HCT116 (cell line): ENCODE data around the gene IFITM2. TPM values are rescaled to one million over a fixed set of nuclear protein-coding genes. Genes with fewer than 3 reads are reported as not detected.

Experiments used
- ATAC-seq: fragments of 200-7000 bp; cut with Tn5 transposase; 2 replicates; pipeline ENCODE4 v1.9.1; 2020; ENCODE audit warnings: mild to moderate bottlenecking, moderate library complexity
- BruUV-seq: library from RNA; stranded (reverse); fragments of 400-500 nt; replicated peaks from 2 replicates; lab custom pipeline; 2021; lab: Mats Ljungman, UMichigan
- CTCF ChIA-PET: fragments of 300-600 bp; sonication (Branson Sonifier 250); formaldehyde crosslinking; loops from one replicate; lab custom pipeline; 2021; ENCODE audit warnings: antibody characterized with exemption; lab: Charles Lee
- POLR2A ChIA-PET: fragments of 300-600, 350-600 bp; sonication (Branson Sonifier 250); formaldehyde crosslinking; loops from one replicate; lab custom pipeline; 2021; ENCODE audit warnings: antibody characterized with exemption; lab: Charles Lee
- RAD21 ChIA-PET, 2 experiments: fragments of 300-600 bp; sonication (Branson Sonifier 250); formaldehyde crosslinking; loops; one replicate each; lab custom pipeline; 2023; ENCODE audit warnings: low total read pairs in 2 of 2; ENCODE audit not compliant: uncharacterized antibody in 2 of 2, unreplicated experiment in 2 of 2, low non-redundant PET in 1 of 2; lab: Charles Lee
- DNase-seq: peaks from one replicate; pipeline ENCODE4 v3.0.0-alpha.2; 2010; ENCODE audit warnings: low read depth, low spot score
- H2AFZ ChIP-seq: fragments of 200-600 bp; shearing (Covaris generic), sonication (generic); 2 replicates; pipeline ENCODE4 v1.6.1; 2017; ENCODE audit warnings: low read depth, mixed run types, mixed read lengths, antibody characterized with exemption, low read length; ENCODE audit not compliant: poor library complexity, severe bottlenecking
- H3K27ac ChIP-seq: 2 replicates; pipeline ENCODE4 v1.5.1; 2012; ENCODE audit warnings: low read depth, low read length
- H3K27me3 ChIP-seq: fragments of 200-600 bp; sonication (generic); 2 replicates; pipeline ENCODE4 v1.6.1; 2016; ENCODE audit warnings: mixed run types, low read length, mixed read lengths; ENCODE audit not compliant: insufficient read depth
- H3K36me3 ChIP-seq, 2 experiments: fragments of 200-500 bp in 1 of 2; fragments of 200-600 bp in 1 of 2; sonication (Bioruptor generic) in 1 of 2; sonication (generic) in 1 of 2; 2 replicates each; pipeline versions ENCODE4 v1.5.1 to v1.6.1; 2014 to 2016; ENCODE audit warnings: low read length in 2 of 2, inconsistent platforms in 1 of 2, mixed read lengths in 1 of 2, mixed run types in 1 of 2; ENCODE audit not compliant: insufficient read depth in 2 of 2, control insufficient read depth in 1 of 2
- H3K4me1 ChIP-seq, 2 experiments: fragments of 200-600 bp in 1 of 2; sonication (generic) in 1 of 2; 2 replicates each; pipeline versions ENCODE4 v1.5.1 to v1.6.1; 2012 to 2017; ENCODE audit warnings: low read length in 2 of 2, inconsistent platforms in 1 of 2, mild to moderate bottlenecking in 1 of 2, mixed read lengths in 1 of 2, mixed run types in 1 of 2, moderate library complexity in 1 of 2; ENCODE audit not compliant: insufficient read depth in 2 of 2, control insufficient read depth in 1 of 2
- H3K4me2 ChIP-seq: fragments of 200-600 bp; sonication (generic); 2 replicates; pipeline ENCODE4 v1.6.1; 2017; ENCODE audit warnings: mixed run types, low read length, mixed read lengths
- H3K4me3 ChIP-seq, 2 experiments: fragments of 200-600 bp in 1 of 2; sonication (generic) in 1 of 2; replicated peaks in 1 of 2; 2 replicates each; pipeline ENCODE4 v1.5.1; 2011 to 2016; ENCODE audit warnings: low read length in 2 of 2, control low read depth in 1 of 2, low read depth in 1 of 2, mild to moderate bottlenecking in 1 of 2, mixed read lengths in 1 of 2, mixed run types in 1 of 2
- H3K79me2 ChIP-seq: fragments of 200-600 bp; sonication (generic); 2 replicates; pipeline ENCODE4 v1.6.1; 2017; ENCODE audit warnings: mild to moderate bottlenecking, mixed run types, low read length, moderate library complexity, mixed read lengths; ENCODE audit not compliant: insufficient read depth
- H3K9ac ChIP-seq: fragments of 200-600 bp; sonication (generic); 2 replicates; pipeline ENCODE4 v1.6.1; 2016; ENCODE audit warnings: low read length, mixed read lengths
- H3K9me2 ChIP-seq: fragments of 200-600 bp; sonication (generic), shearing (Covaris generic); 2 replicates; pipeline ENCODE4 v1.6.1; 2017; ENCODE audit warnings: mixed run types, mild to moderate bottlenecking, moderate library complexity; ENCODE audit not compliant: insufficient read depth
- H3K9me3 ChIP-seq, 2 experiments: fragments of 200-500 bp in 1 of 2; fragments of 200-600 bp in 1 of 2; sonication (Bioruptor generic) in 1 of 2; sonication (generic) in 1 of 2; 2 replicates each; pipeline ENCODE4 v1.6.1; 2014 to 2017; ENCODE audit warnings: low read length in 2 of 2, mixed read lengths in 2 of 2, inconsistent platforms in 1 of 2, low read depth in 1 of 2, mild to moderate bottlenecking in 1 of 2, mixed run types in 1 of 2, moderate library complexity in 1 of 2; ENCODE audit not compliant: control insufficient read depth in 1 of 2, insufficient read depth in 1 of 2
- H4K20me1 ChIP-seq: fragments of 200-600 bp; sonication (generic), shearing (Covaris generic); 2 replicates; pipeline ENCODE4 v1.6.1; 2017; ENCODE audit warnings: mixed run types, mild to moderate bottlenecking, moderate library complexity; ENCODE audit not compliant: insufficient read depth
- CBX3 ChIP-seq: IDR thresholded peaks from 2 replicates; pipeline ENCODE4 v1.6.1; 2012; ENCODE audit warnings: low read depth
- CEBPB ChIP-seq: IDR thresholded peaks from 2 replicates; pipeline ENCODE4 v1.6.1; 2012; ENCODE audit warnings: low read depth
- CTCF ChIP-seq, 3 experiments: fragments of 200-600 bp in 1 of 3; sonication (generic) in 1 of 3; IDR thresholded peaks in 2 of 3; conservative IDR thresholded peaks in 1 of 3; 2 replicates each; pipeline ENCODE4 v1.5.1; 2012 to 2017; ENCODE audit warnings: low read depth in 2 of 3, low read length in 2 of 3, antibody characterized with exemption in 1 of 3, borderline replicate concordance in 1 of 3, control low read depth in 1 of 3, mild to moderate bottlenecking in 1 of 3, mixed read lengths in 1 of 3, mixed run types in 1 of 3, moderate library complexity in 1 of 3; ENCODE audit not compliant: insufficient read depth in 1 of 3
- EGR1 ChIP-seq: IDR thresholded peaks from 2 replicates; pipeline ENCODE4 v1.6.1; 2012; ENCODE audit warnings: low read depth
- ELF1 ChIP-seq: IDR thresholded peaks from 2 replicates; pipeline ENCODE4 v1.6.1; 2012; ENCODE audit warnings: low read depth, borderline replicate concordance
- EZH2 ChIP-seq: fragments of 200-600 bp; sonication (generic); IDR thresholded peaks from 2 replicates; pipeline ENCODE4 v1.6.1; 2017; ENCODE audit warnings: antibody characterized with exemption, mixed run types
- EZH2phosphoT487 ChIP-seq: fragments of 200-600 bp; IDR thresholded peaks from 2 replicates; pipeline ENCODE4 v1.6.1; 2018; ENCODE audit warnings: antibody characterized with exemption, borderline replicate concordance
- FOSL1 ChIP-seq: IDR thresholded peaks from 2 replicates; pipeline ENCODE4 v1.6.1; 2012; ENCODE audit warnings: low read depth
- JUND ChIP-seq: IDR thresholded peaks from 2 replicates; pipeline ENCODE4 v1.6.1; 2012
- MAX ChIP-seq: IDR thresholded peaks from 2 replicates; pipeline ENCODE4 v1.6.1; 2012
- POLR2A ChIP-seq: IDR thresholded peaks from 2 replicates; pipeline ENCODE4 v1.7.0; 2011; ENCODE audit warnings: borderline replicate concordance; ENCODE audit not compliant: insufficient read depth, insufficient read length; ENCODE audit errors: extremely low read depth
- RAD21 ChIP-seq: IDR thresholded peaks from 2 replicates; pipeline ENCODE4 v1.6.1; 2012; ENCODE audit warnings: low read depth, mild to moderate bottlenecking
- SIN3A ChIP-seq: IDR thresholded peaks from 2 replicates; pipeline ENCODE4 v1.6.1; 2012; ENCODE audit warnings: low read depth
- SP1 ChIP-seq: IDR thresholded peaks from 2 replicates; pipeline ENCODE4 v1.6.1; 2012; ENCODE audit warnings: low read depth
- SRF ChIP-seq: IDR thresholded peaks from 2 replicates; pipeline ENCODE4 v1.6.1; 2012; ENCODE audit warnings: low read depth
- TCF7L2 ChIP-seq: IDR thresholded peaks from 2 replicates; pipeline ENCODE4 v1.7.0; 2011; ENCODE audit warnings: borderline replicate concordance, inconsistent platforms; ENCODE audit not compliant: insufficient read depth, insufficient read length; ENCODE audit errors: extremely low read depth
- YY1 ChIP-seq: IDR thresholded peaks from 2 replicates; pipeline ENCODE4 v1.6.1; 2011; ENCODE audit warnings: low read length, low read depth, moderate library complexity, mild to moderate bottlenecking; ENCODE audit not compliant: insufficient replicate concordance; ENCODE audit errors: extremely low read depth
- ZFX ChIP-seq: fragments of 450-650 bp; IDR thresholded peaks from 2 replicates; pipeline ENCODE4 v1.6.1; 2017
- ZNF274 ChIP-seq: fragments of 200-500 bp; sonication (Bioruptor generic); IDR thresholded peaks from 2 replicates; pipeline ENCODE4 v1.6.1; 2014; ENCODE audit warnings: mild to moderate bottlenecking, low read depth, low read length, inconsistent platforms
- intact Hi-C: fragments of 100-400 bp; cut with micrococcal nuclease; formaldehyde crosslinking; loops from 2 replicates; pipeline ENCODE4 v1.10.0; 2022
- total RNA-seq: library from RNA; stranded (reverse); gene quantifications from one replicate; pipeline ENCODE4 v1.2.1, GENCODE V29; 2021; ENCODE audit not compliant: unreplicated experiment
- TF ChIP-seq, protein P1 (sequence below): IDR thresholded peaks from 2 replicates; pipeline ENCODE4 v1.6.1; 2012

Gene IFITM2
- total RNA-seq, 1 experiment from 2014 or later: 106 TPM

DNA sequence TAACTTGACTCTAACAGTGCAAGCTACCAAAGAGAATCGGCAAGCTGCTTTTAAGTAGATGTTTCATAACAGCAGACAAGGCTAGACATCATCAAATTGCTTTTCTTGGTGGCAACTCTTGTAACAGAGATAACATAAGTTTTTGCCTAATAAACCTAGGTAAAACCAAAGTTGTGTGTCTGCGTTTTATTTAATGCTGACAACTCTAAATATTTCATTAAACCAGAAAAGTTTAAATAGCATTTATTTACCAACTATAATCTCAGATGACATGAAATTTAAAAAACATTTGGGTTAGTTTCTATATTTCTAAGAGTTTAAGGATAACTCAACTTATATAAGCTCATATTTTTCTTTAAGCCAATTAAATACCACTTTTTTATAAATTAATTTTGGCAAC, 32.3 kb downstream of the IFITM2 start:
- no peak overlapping the region for H2AFZ ChIP-seq
- no peak for TF ChIP-seq POLR2A
- TF ChIP-seq CEBPB: no peak
- TF ChIP-seq JUND: no peak
- no peak for TF ChIP-seq EZH2phosphoT487
- TF ChIP-seq CTCF (IDR thresholded peaks at IDR 0.05 in 2 of 3, conservative IDR thresholded peaks at IDR 0.05 in 1 of 3; ENCODE audit: borderline replicate concordance in 1 of 3, insufficient read depth in 1 of 3, low read depth in 2 of 3, low read length in 2 of 3): no peak
- TF ChIP-seq SP1: no peak
- TF ChIP-seq ZNF274: no peak
- no peak for TF ChIP-seq YY1
- TF ChIP-seq FOSL1: no peak
- no peak for TF ChIP-seq EZH2
- TF ChIP-seq RAD21: no peak
- no peak for TF ChIP-seq ZFX
- TF ChIP-seq EGR1: no peak
- TF ChIP-seq MAX: no peak
- TF ChIP-seq TCF7L2: no peak
- no peak for TF ChIP-seq SRF
- no peak for TF ChIP-seq ELF1
- TF ChIP-seq, protein P1, sequence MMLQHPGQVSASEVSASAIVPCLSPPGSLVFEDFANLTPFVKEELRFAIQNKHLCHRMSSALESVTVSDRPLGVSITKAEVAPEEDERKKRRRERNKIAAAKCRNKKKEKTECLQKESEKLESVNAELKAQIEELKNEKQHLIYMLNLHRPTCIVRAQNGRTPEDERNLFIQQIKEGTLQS: no peak
- no peak for TF ChIP-seq CBX3
- no peak for TF ChIP-seq SIN3A
- ATAC-seq: no peak
- no peaks in the 10 kb centered on the region for H3K9me2 ChIP-seq
- intact Hi-C loops: no loop called here
- H3K9ac ChIP-seq: no peak overlapping the region
- no peaks in the 10 kb centered on the region for H3K4me1 ChIP-seq
- CTCF ChIA-PET: no interaction called here
- POLR2A ChIA-PET: interaction anchor here (1.4 kb wide), 1 partner anchor 15 kb away, joined by 4 read pairs; no protein-coding TSS in a partner anchor
- RAD21 ChIA-PET: no interaction called here
- DNase-seq: no peak
- no peak overlapping the region for H3K4me3 ChIP-seq
- H3K27me3 ChIP-seq: no peaks in the 10 kb centered on the region
- H3K36me3 ChIP-seq: no peaks in the 10 kb centered on the region
- H4K20me1 ChIP-seq: no peaks in the 10 kb centered on the region
- BruUV-seq: no TSS peak
- H3K27ac ChIP-seq: no peak overlapping the region
- H3K9me3 ChIP-seq: no peaks in the 10 kb centered on the region
- H3K79me2 ChIP-seq: no peaks in the 10 kb centered on the region
- no peak overlapping the region for H3K4me2 ChIP-seq
